GM19463 (cell line): ENCODE measurements around the gene HOXA11.

Experiments used
- ATAC-seq: cut with Tn5 transposase; IDR thresholded peaks from one replicate; pipeline ENCODE4 v1.9.1; 2021; ENCODE audit warnings: mild to moderate bottlenecking, moderate library complexity; ENCODE audit not compliant: unreplicated experiment

The HOXA11 gene

GRCh38 chr7:27159266-27160144, 25.5 kb downstream of the HOXA11 start:
- no peak for ATAC-seq

GRCh38 chr7:27158436-27159265, 26.4 kb downstream of the HOXA11 start:
- no peak for ATAC-seq

DNA sequence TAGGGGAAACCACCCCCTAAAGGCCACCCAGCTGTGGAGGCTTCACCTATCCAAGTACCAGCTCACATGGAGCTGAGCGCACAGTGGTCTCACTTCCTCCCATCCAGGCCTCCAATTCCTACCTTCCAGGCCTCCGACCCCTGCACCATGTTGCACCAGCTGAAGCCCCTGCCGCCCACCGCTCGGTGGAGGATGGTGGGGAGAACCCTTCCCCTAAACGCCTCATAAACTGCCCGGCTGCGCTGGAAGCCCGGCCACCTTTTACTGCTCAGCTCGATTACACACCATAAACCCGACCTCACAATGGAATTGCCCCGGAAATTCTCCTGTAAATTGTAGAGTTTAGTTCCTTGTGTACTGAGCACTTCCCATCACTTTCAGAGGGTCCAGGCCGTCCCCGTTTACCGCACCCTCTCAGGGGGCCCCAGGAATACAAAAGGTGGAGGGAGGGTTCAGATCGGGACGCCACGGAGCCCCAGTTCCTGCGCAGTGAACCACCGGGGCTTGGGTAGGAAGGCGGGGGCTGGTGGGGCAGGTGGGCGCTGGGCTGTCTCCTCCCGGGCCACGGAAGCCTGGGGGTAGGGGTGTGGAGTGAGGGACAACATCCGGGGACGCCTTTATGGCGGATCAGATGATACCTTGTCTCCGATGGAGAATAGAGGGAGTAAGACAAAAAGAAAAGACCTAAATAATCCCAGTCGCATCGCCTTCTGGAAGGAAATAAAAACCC, 27.2 kb downstream of the HOXA11 start:
- no peak for ATAC-seq

GRCh38 chr7:27156916-27157701, 27.9 kb downstream of the HOXA11 start:
- no peak for ATAC-seq

- ATAC-seq: no peak
These were observed 28.5 kb downstream of the HOXA11 start, which contains the start of gene HOXA7 for GRCh38 chr7:27156508-27156898. HOXA7 (minus strand) TSS chr7:27156675; CDS start chr7:27156545, 130 bp downstream.

DNA sequence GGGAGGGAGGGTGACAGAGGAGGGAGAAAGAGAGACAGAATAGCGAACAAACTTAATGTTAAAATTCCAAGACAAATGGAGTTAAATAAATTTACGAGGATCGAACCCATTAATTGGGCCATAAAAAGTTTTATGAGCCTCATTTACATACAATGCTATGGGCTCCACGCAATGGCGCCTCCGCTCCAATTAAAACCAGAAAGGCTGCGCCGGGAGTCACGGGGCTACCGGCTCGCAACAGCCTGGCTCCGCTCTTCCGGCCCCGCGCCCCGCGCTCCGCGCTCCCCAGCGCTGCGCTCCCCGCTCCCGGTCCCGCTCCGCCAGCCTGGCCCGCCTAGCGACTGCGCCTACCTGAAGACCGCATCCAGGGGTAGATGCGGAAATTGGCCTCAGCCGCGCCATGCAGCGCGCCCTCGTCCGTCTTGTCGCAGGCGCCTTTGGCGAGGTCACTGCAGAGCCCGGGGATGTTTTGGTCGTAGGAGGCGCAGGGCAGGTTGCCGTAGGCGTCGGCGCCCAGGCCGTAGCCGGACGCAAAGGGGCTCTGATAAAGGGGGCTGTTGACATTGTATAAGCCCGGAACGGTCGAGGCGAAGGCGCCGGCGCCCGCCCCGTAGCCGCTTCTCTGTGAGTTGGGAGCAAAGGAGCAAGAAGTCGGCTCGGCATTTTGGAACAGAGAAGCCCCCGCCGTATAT, 29.1 kb downstream of the HOXA11 start:
- ATAC-seq: no peak

DNA sequence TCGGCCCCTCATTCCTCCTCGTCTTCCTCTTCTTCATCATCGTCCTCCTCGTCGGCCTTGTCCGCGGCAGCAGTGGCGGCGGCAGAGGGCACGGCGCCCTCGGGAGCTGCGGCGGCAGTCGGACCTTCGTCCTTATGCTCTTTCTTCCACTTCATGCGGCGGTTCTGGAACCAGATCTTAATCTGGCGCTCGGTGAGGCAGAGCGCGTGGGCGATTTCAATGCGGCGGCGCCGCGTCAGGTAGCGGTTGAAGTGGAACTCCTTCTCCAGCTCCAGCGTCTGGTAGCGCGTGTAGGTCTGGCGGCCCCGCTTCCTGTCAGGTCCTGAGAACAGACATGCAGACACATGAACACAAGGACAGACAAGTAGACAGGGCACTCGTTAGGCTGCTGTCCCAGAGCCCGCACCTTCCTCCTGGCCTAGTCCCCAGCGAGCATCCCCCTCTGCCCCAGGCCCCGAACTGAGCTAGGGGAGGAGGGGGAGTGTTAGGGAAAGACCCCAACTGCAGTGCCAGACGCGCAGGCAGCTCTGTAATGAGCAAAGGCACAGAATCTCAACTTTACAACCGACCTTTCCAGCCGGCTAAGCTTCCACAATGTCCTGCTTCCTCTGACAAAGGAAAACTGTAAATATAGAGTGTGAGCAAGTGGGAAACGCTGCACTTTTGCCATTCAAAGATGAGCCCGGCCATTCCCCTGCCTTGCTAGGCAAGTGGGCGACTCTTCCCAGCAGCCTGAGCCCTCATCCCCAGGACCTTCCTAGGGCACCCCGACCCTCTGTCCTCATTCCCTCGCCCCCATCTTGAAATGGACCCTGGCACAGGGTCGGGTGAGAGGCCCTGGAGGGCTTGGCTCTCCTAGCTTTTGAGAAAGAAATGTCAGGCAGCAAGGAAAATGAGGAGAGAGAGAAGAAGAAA, 29.9 kb downstream of the HOXA11 start:
- ATAC-seq: no peak

- no peak for ATAC-seq
These were observed 30.7 kb downstream of the HOXA11 start for GRCh38 chr7:27154369-27154768.

DNA sequence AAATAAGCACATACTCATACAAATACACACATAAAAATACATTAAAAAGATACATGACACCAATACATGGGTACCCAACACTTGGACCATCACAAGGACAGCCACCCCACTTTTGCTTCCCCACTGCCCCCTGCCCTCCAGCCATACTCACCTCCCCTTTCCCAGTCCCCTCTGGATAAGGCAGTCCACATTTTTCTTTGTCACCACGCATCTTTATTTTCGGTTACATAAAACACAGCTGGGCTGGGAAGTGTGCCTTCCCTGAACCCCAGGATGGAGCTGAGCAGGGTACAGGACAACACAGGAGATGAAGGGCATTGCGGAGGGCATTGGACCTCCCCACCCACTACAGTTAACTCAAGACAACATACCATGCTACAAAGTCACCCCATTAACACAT, 31.5 kb downstream of the HOXA11 start:
- ATAC-seq: no peak

DNA sequence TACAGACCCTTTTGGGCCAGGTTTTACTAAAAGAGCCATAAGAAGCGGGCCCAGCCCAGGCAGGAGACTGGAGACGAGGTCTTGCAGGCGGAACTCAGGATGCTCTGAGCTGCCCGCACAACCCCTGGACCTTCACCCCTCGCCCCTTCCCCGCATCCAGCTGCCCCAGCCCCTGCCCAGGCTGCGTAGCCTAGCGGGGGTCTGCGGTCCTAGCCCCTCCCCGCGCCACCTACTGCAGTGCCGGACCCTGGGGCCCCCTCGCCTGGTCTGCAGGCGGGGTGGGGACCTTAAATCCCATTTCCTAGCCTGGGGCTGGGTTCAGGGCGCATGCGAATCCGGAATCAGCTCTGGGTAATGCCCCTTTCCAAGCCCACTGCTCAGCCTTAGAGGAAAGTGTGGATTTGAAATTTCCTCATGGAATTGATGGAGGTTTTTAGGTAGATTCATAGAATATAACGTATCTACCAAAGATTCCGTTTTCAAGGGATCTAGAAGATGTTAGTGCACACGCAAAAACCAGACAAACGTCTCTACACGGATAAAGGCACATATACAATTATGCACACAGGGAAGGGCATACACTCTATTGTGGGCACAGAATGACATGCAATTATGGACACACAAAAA, 32.1 kb downstream of the HOXA11 start:
- no peak for ATAC-seq

DNA sequence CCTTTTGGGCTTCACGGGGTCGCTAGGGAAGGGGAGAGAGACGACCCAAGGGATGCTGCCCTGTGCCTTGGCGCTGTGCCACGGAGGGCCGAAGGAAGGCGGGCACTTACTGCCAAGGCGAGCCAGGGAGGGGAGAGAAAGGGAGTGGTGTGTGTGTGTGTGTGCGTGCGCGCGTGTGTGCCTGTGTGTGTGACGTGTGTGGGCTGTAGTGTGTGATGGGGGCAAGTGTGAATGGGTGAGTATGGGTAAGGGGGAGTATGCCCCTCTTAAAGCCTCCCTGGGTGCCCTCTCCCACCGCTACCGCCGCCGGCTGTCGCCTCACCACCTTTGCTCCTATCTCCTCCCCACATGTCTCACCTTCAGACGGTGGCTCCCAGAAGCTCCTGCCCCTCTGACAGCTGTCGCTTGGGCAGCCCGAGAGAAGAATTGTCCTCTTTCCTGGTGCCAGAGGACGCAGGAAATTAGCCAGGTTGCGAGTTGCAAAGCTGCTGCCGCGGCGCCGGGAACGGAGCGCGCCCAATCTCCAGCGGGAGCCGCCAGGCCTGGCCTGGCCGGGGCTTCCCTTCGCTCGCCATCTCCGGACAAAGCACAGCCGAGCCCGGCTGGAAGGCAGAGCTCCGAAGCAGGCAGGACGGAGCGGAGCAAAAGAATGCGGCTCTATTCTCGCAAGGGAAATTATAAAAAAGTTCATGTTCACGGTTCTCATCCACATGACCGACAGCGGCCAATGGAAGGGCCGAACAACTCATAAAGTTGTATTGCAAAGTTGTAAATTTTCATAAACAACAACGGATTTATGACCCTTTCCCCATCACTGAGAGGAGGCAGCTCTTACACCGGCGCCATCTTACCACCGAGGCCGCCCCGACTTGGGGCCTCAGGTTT, 32.9 kb downstream of the HOXA11 start, which contains the start of gene HOXA3:
TSS of gene HOXA3 (minus strand) at position 653 of the 885 bp plus-strand sequence. CDS start 41,943 bp downstream, outside the sequence.
- no peak for ATAC-seq

GRCh38 chr7:27151341-27151930, 33.6 kb downstream of the HOXA11 start:
- no peak for ATAC-seq

DNA sequence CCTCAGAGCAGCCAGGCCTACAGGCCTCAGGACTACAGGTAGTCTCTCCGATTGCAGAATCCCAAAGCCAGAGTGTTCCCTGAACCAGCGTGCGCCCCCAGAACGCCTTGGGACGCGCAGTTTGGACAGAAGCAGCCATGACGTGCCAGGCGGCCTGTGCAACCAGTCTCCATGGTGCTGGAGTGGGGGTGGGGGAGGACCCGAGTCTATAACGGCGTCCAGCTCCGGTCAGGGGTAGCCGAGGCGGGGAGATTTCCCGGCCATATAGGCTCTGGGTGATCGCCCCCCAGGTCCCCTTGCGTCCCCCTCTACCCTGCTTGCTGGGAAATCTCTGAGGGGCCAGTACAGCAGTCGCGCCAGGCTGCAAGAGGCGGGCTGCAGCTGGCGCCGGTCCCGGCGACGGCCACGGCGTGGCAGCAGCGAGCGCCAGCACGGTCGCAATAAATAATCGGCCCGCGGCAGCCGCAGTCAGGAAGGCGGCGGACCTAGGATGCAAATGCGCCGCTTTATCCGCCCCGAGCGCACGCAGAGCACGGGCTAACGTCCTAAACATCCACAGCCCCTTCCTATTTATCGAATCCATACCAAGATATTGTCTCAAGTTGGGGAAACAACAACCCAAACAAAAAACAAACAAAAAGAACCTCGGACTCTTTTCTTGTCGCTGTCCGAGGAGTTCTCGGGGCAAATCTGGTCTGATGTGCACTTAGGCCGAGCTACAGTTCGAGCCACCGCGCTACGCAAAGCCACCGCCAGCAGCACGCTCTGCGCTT, 34.3 kb downstream of the HOXA11 start:
- peak; percentile 91 for ATAC-seq

DNA sequence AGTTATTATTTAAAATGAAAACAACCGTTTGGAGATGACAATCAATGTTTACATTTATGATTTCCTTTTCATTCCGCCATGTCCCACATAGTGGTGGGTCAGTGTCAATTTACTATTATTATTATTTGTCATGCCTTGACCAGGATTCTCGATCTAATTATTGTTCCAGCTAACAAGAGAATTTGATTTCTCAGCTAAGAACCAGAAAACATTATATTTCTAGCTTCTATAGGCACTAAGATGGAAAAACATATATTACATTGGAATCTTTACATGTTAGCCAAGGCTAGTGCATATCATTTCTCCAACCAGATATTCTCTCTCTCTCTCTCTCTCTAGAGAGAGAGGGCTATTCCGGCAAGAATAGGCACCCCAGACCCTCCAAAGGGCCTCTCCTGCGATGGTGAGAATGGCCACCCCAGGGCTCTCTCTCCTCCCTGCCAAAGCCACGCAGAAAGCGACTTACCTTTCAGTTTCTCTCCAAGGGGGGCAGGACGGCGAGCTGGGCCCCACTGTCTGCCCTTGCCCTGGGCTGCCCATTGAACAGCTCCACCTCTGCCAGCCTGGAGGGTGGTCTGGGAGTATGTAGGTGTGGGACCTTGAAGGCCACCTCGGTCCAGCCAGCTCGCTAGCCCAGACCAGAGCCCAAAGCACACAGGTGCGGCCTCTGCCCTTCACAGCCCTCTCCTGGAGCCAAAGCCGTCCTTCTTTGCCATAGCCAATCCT, 35.0 kb downstream of the HOXA11 start:
- ATAC-seq: no peak
